GM12891 (cell line): Measurements from ENCODE around the gene BACH2.

ENCODE experiments used
- POLR2AphosphoS5 ChIP-seq: IDR thresholded peaks from 2 replicates; pipeline ENCODE4 v1.6.1; 2011; ENCODE audit warnings: low read depth, low read length, control low read depth
- TAF1 ChIP-seq: IDR thresholded peaks from 2 replicates; pipeline ENCODE4 v1.6.1; 2011; ENCODE audit warnings: low read depth, low read length, control low read depth

DNA sequence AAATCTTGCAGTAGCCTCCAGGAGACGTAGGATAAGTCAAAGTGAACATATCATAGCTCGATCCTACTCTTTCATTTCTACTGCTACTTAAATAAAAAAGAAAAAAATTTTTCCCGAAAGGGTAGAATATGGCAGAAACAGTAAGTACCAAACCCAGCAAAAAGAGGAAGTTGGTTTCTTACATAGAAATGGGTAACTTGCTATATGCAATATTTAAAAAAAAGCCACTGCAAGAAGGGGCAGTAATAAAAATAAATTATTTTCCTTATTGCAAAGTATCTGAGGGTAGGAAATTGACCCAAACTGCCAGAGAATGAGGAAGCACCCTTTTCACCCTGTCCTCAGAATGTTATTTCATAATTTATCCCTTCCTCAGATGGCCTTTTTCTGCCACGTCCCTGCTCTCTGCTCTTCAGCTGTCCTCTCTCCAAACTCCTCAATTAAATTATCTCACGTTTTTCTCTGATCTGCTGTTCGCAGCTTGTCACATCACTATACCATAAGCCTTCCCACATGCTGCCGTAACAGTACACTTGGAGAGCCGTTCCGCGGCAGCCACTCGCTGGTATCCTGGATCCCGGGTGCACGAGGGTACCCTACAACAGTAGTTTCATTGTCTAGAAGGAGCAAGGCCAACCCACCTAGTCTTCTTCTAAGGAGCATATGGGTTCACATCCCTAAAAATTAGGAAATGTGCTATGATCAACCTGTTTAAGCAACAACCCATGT, 149.6 kb downstream of the BACH2 start:
- no peak for TF ChIP-seq POLR2AphosphoS5
- TF ChIP-seq TAF1, result no peak
